ENCODE measurements around the gene GLB1L. TPM values are rescaled to one million over a fixed set of nuclear protein-coding genes. Genes with fewer than 3 reads are reported as not detected.

Gene GLB1L
- total RNA-seq, 1 donor = 21.0 TPM

Small RNA genes lying within 50 kb of the gene (small RNA-seq; reads per million reads assigned to genes)
- not detected for gene MIR153-1

Other genes with a start within 250 kb of the GLB1L start
- gene CFAP65, start 203.9 kb downstream of the GLB1L start, total RNA-seq = not detected in 2 replicates
- under 0.01 and 0.29 TPM in 2 replicates for gene IHH, start 184.5 kb downstream of the GLB1L start, total RNA-seq
- 21.7 and 23.0 TPM in 2 replicates for gene NHEJ1, start 84.6 kb downstream of the GLB1L start, total RNA-seq
- 1.4 and 1.5 TPM in 2 replicates for gene SLC23A3, start 75.4 kb downstream of the GLB1L start, total RNA-seq
- 26.1 and 26.5 TPM in 2 replicates for gene CNPPD1, start 68.5 kb downstream of the GLB1L start, total RNA-seq
- 109 and 121 TPM in 2 replicates for gene RETREG2, start 67.2 kb downstream of the GLB1L start, total RNA-seq
- gene ZFAND2B, start 38.7 kb downstream of the GLB1L start, total RNA-seq = 25.0 and 26.5 TPM in 2 replicates
- gene ABCB6, start 26.5 kb downstream of the GLB1L start, total RNA-seq = 26.2 and 28.2 TPM in 2 replicates
- 56.0 and 60.8 TPM in 2 replicates for gene ATG9A, start 15.8 kb downstream of the GLB1L start, total RNA-seq
- 35.1 TPM in 2 replicates for gene ANKZF1, start 15.6 kb downstream of the GLB1L start, total RNA-seq
- 29.5 and 31.8 TPM in 2 replicates for gene STK16, start within 50 bp of the GLB1L start, total RNA-seq
- gene TUBA4B, start 7.8 kb upstream of the GLB1L start, total RNA-seq = not detected in 2 replicates
- 11.9 and 13.6 TPM in 2 replicates for gene TUBA4A, start 8.5 kb upstream of the GLB1L start, total RNA-seq
- gene DNAJB2, start 33.9 kb upstream of the GLB1L start, total RNA-seq = 33.3 and 41.3 TPM in 2 replicates
- gene PTPRN, start 64.0 kb upstream of the GLB1L start, total RNA-seq = under 0.01 and 1.2 TPM in 2 replicates
- gene RESP18, start 87.3 kb upstream of the GLB1L start, total RNA-seq = not detected in 2 replicates
- gene DNPEP, start 142.5 kb upstream of the GLB1L start, total RNA-seq = 60.7 and 67.3 TPM in 2 replicates
- 0.72 and 1.2 TPM in 2 replicates for gene DES, start 172.9 kb upstream of the GLB1L start, total RNA-seq
- gene SPEG, start 189.4 kb upstream of the GLB1L start, total RNA-seq = 24.2 and 26.4 TPM in 2 replicates